ENCODE measurements around the gene CYP24A1.

CYP24A1 gene

GRCh38 chr20:54111460-54111859 lies 62.3 kb downstream of the CYP24A1 start:
- DNase-seq (ENCODE audit: low spot score): no peak

- no peak for DNase-seq (ENCODE audit: low spot score)
Measured at GRCh38 chr20:54110457-54110856, 63.3 kb downstream of the CYP24A1 start.

GRCh38 chr20:54110041-54110440 lies 63.7 kb downstream of the CYP24A1 start:
- DNase-seq (ENCODE audit: low spot score): no peak

DNA sequence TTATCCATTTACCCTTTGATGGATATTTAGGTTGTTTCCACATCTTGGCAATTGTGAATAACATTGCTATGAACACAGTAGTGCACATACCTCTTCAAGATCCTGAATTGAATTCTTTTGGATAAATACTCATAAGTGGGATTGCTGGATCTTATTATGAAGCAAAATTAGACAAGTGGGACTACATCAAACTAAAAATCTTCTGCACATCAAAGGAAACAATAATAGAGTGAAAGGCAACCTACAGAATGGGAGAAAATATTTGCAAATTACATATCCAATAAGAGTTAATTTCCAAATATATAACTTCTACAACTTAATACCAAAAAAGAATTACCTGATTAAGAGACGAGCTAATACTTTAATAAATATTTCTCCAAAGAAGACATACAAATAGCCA lies 65.0 kb downstream of the CYP24A1 start:
- DNase-seq (ENCODE audit: low spot score): no peak

GRCh38 chr20:54108326-54108642 lies 65.5 kb downstream of the CYP24A1 start:
- DNase-seq (ENCODE audit: low spot score): no peak

DNA sequence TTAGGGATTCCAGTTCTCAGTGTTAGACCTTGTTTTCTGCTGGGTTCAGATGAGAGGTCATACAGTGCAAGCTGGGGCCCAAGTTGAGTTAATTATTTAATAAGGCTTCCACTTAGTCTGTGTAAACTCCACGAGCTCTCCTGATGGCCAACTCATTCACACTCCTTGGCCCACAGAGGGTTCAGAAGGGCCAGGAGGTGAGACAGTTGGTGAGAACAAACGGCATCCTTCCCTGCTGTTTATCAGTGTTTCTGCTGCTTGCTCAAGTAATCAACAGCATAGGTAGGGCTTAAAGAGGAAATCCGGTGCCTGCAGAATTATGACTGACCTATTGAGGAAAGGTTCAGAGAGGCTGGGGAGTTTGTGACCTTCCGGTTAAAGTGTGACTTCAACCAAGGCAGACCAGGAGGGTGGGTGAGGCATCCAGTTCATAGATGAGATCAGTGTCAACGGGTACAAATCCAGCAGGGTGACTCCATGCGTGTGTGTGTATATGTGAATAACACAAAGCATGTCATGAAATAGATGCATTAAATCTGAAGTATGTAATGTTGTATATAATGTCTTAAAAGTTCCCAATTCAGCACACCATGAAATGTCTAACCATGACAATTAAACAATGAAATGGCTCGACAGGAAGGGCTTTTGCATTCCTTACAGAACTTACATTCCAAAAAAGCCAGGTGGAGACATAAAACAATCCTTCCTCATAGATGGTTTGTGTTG lies 66.0 kb downstream of the CYP24A1 start:
- no peak for DNase-seq (ENCODE audit: low spot score)

DNA sequence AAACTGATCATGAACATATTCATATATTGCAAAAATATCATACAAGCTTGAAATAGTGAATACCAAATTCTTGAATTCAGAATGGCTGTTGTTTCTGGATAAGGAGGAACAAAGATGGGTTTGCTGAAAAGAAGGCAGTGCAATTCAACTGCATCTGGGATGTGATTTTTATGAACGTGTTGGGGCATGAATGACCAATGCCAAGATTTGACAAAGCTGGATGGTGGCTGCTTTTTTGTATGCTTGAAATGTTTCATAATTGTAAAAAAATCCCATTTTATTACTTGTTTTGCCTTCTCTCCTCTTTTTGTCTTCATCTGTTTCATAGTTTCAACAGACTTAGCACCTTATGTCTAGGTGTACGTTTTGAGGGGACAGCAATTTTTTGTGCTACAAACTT lies 66.6 kb downstream of the CYP24A1 start:
- DNase-seq (ENCODE audit: low spot score): no peak

DNA sequence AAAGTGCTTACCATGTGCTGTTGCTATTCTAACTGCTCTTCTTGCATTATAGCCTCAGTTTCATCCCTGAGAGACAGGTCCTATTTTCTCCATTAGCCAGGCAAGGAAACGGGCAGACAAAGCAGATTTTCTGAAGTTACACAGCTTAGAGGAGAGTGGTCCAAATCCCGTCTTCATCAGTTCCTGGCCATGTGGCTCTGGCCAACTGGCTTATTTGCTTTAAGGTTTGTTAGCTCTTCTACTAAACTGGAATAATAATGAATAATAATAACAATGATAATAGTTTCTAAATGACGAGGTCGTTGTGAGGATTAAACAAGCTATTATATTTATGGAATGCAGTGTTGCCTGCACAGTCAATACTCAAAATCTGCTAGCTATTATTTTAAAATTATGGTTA lies 67.6 kb downstream of the CYP24A1 start:
- DNase-seq (ENCODE audit: low spot score): no peak

DNA sequence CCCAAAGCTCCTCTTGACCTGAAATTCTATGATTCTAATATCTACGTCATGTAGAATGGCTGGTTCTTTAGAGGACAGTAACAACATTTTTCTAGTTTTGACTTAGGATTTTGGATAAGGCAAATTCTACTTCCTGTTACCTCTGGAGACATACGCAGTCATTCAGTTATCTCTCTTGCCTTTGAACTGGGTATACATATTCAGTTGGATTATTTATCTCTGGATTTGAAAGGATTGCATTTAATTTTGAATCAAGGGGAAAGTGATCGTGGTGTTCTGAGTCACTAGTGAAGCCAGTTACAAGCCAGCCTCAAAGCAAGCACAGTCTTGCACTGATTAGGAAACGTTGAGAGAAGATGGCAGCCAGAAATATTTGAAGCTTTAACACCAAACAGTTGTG lies 68.1 kb downstream of the CYP24A1 start:
- no peak for DNase-seq (ENCODE audit: low spot score)

DNA sequence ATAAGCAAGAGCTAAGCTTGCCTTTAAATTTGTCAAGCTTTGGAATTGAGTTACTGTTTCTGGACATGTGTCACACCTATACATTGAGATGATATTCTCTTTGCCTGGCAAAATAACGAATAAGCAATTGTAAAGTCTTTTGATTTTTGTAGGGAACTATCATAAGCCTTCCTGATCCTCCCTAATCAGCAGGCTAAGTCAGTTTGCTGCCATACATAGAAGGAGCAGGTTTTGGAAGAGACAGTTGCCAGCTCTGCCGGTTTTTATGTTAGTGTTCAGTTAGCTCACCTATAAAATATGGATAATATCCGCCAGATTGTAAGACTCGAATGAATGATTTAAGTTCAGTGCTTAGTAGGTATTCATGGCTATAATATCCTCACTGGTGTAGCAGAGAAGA lies 69.0 kb downstream of the CYP24A1 start:
- no peak for DNase-seq (ENCODE audit: low spot score)

DNA sequence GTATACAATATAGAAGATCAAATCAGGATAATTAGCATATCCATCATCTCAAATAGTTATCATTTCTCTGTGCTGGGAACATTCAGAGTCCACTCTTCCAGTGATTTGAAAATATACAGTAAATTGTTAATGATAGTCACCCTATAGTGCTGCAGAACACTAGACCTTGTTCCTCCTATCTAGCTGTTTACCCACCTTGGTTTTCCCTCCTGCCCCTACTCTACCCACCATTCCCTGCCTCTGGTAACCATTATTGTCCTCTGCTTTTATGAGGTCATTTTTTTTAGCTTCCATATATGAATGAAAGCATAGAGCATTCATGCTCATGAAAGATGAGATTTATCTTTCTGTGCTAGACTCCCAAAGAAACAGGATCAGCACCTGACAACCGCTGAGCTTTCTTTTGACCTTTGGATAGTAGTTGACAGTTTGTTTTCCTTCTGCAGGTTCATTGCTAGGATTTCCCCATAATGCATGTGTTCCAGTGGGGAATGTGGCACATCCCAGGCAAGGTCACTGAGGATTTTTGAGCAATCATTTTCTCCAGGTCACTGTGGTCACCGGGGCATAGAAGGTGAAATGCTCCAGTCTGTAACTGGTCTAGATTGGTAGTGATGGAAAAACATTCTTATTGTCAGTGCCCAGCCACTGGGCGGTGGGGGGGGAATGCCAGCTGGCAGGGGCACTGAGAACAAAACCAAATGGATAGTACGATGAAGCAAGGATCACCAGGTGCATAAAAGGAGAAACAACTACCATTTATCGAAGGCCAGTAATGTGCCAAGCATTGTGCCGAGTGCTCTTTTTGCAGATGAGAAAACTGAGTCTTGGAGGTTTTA lies 69.8 kb downstream of the CYP24A1 start:
- no peak for DNase-seq (ENCODE audit: low spot score)

Data from left forelimb (tissue), 1 donor.